HG03571 (cell line): ENCODE results near the gene CFAP46.
"Not testable (repeated sequence)": the region's sequence is repeated elsewhere in the genome, so short reads cannot be mapped to it uniquely, and the experiment has no call there.

ENCODE experiments used
- ATAC-seq: cut with Tn5 transposase; IDR thresholded peaks from one replicate; pipeline ENCODE4 v1.9.1; 2021; ENCODE audit not compliant: unreplicated experiment

The CFAP46 gene

GRCh38 chr10:132810141-132810806, 132.1 kb downstream of the CFAP46 start:
- ATAC-seq = no peak

GRCh38 chr10:132809232-132810140, 132.9 kb downstream of the CFAP46 start:
- ATAC-seq = no peak

DNA sequence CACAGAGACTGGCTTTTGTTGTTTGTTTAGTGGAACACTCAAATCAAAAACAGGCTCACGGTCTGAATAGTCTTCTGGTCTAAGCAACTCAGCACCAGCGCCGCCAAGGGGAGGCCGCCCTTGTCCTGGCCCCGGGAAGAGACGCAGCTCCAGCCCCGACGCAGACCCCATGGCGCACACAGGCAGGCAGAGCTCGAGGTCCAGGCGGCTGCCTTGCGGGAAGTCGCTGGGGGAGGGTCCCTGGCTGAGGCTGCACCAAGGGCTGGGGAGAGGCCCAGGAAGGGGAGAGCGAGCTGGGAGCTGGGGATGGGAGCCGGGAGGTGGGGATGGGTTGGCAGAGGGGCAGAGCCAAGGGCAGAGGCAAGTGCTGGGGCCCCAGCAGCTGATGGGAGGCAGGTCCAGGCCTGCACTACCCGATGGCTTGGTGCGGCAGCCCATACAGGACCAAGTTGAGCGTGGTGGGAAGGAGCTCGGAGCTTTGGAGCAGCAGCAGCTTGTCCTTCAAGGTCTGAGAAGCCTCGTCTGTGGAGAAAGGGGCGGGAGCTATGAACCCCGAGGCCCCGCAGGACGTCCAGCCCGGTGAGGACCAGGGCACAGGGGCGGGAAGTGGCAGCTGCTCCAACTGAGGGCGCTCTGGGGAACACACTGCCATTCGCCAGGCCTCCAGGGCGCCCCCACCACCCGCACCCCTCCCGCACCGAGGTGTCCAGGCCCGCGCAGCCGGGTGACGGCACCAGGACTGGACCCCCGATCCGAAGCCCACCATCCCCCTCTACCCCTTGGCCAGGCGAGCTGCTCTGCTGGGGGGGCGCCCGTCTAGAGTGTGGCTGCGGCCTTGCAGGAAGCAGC, 133.8 kb downstream of the CFAP46 start:
- ATAC-seq = no peak

DNA sequence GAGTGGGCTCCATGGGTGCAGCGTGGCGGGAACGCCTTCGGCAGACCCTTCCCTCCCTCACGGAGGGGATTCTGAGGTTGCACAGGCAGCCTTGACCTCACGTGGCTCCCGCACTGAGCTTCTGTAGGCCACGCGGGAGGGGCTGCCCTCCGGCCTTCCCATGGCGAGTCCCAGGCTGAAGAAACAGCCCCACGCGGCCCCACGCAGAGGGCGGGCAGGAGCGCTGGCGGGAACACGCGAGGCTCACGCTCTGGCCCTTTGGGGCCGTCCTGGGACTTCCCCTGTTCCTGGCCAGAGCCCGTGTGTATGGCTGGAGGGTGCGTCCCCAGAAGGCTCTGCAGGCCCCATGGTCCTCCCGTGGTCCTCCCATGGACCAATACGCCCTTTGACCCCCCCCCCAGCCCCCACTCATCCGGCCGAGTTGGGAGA, 134.7 kb downstream of the CFAP46 start:
- ATAC-seq = no peak

- no peak for ATAC-seq
Observed at GRCh38 chr10:132806561-132807003, 135.8 kb downstream of the CFAP46 start.

- ATAC-seq = no peak
Observed at GRCh38 chr10:132806110-132806509, 136.3 kb downstream of the CFAP46 start.

- no peak for ATAC-seq
Observed at GRCh38 chr10:132805599-132805998, 136.8 kb downstream of the CFAP46 start.

GRCh38 chr10:132804785-132805426, 137.5 kb downstream of the CFAP46 start:
- no peak for ATAC-seq

DNA sequence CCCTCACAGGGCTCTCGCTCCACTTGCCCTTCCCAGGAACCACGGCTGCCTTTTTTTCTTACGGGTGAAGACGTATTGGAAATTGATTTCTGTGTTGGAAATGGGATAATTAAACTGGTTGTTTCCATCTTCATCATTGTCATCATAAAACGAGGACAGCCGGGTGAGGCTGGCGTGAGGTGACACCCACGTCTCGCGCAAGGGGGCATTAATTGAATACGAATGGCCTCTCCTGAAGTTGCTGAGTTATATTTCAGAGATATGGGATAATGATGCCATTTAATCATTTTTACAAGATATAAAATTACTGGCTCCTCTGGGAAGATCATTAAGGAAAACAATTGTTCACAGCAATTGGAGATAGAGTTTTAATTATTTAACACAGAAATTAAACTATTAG, 138.1 kb downstream of the CFAP46 start:
- ATAC-seq = no peak

- no peak for ATAC-seq
Observed at GRCh38 chr10:132803416-132804210, 138.8 kb downstream of the CFAP46 start.

- ATAC-seq = no peak
Observed at GRCh38 chr10:132802694-132803320, 139.6 kb downstream of the CFAP46 start.

GRCh38 chr10:132802048-132802447, 140.3 kb downstream of the CFAP46 start:
- ATAC-seq = no peak

- no peak for ATAC-seq
Observed at GRCh38 chr10:132799865-132800264, 142.5 kb downstream of the CFAP46 start.

DNA sequence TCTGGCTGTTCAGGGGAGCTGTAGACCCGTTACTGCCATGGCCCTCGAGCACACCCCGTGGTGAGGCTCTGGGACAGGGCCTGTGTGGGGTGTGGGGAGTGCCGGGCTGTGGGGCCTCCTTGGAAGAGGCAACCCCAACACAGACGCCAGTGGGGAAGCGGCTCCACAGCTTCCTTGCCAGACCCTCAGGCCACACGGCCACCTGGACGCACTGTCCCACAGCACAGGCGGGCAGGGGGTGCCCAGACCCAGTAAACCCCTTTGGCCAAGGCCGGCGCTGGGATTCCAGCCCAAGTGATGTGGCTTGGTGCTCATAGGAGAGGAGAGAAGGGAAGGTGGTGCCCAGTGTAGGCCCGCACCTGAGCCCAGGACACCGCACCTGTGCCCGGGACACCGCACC, 143.5 kb downstream of the CFAP46 start:
- no peak for ATAC-seq

DNA sequence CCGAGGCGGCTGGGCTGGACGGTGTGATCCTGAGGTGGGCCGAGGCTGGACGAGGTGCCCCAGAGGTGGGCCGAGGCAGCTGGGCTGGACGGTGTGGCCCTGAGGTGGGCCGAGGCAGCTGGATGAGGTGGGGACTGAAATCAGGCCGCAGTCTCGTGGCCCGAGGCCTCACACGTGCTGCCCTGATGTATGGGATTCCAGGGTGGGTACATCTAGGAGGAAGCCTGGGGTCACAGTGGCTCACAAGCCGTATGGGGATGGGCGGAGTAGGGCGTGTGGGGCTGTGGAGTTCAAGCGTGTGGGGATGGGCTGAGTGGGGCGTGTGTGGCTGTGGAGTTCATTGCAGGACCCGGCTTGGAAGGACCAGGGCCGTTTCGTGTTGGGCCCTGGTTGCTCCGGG, 144.0 kb downstream of the CFAP46 start:
- no peak for ATAC-seq

GRCh38 chr10:132797986-132798385, 144.4 kb downstream of the CFAP46 start:
- ATAC-seq = not testable (repeated sequence)

DNA sequence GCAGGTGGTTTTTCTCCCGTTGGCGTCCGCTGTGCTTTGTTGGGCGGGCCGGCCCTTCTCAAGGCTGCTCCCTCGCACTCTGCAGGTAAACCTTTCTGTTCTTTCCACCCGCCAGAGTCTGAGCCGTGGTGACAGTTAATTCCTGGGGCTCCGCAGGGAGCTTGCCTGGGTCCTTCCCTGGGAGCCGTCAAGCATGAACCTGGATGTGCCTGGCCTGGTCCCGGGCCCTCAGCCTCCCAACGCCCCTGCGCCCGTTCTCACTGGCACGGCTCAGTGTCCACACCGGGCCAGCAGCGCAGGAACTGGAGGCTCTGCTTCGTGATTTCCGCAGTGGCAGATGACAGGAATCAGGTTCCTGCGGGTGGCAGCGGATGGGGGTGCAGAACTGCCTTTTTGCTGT, 145.5 kb downstream of the CFAP46 start:
- no peak for ATAC-seq

DNA sequence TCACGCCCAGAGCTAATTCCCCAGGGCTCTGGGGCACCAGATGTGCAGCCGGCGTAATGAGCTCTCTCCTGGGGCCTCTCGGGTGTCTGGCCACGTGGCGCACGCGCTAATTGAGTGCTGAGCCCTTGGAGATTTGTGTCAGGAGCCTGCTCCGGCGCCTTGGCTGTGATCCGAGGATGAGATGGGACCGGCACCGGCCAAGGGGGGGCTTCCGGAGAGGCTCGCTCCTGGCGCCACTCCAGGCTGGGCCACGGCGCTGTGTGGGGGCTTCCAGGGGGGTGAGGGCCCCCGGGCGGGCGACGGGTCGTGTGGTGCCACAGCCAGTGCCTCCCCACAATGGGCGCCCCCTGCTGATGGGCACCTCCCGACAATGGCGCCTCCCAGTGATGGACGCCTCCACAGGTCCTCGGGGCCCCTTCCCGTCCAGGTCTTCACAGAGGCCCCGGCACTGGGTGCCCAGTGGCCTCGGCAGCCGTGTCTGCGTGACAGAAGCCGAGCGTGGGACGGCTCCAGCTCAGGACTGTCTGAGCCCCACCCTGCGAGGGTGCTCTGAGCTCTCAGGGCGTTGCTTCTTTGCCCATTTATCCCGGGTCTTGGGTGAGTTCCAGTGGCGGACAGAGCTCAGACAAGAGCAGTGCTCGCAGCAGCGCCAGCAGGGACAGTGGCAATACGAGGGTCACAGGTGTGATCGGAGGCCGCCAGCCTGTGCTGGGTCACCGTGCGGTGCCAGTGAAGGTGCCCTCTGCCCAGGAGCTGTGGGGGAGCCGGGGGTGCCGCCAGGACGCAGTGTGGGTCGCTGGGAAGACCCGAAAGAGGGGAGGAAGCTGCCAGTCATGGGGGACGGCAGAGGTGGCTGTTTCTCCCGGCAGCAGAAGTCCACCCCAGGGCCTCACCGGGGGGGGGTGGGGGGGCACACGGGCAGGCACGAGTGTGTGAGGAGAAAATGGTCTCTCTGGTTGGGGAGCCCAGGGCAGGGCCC, 148.2 kb downstream of the CFAP46 start:
- no peak for ATAC-seq
